Neuronal stem cell (in vitro differentiated cells): ENCODE data around the gene RASGRF1.

ENCODE experiments used
- DNase-seq: peaks from one replicate; pipeline ENCODE4 v3.0.0-alpha.2; 2013; ENCODE audit warnings: low spot score
- H2AFZ ChIP-seq: one replicate; pipeline ENCODE4 v1.6.1; 2013; ENCODE audit warnings: mild to moderate bottlenecking, low read length, inconsistent platforms
- H2AK5ac ChIP-seq: 2 replicates; pipeline ENCODE4 v1.6.1; 2013; ENCODE audit warnings: low read depth, mild to moderate bottlenecking, inconsistent platforms, low read length, moderate library complexity, mixed read lengths
- H2BK120ac ChIP-seq: 2 replicates; pipeline ENCODE4 v1.6.1; 2013; ENCODE audit warnings: low read depth, mild to moderate bottlenecking, inconsistent platforms, low read length, moderate library complexity, mixed read lengths
- H2BK12ac ChIP-seq: one replicate; pipeline ENCODE4 v1.6.1; 2013; ENCODE audit warnings: low read length, inconsistent platforms
- H2BK15ac ChIP-seq: 2 replicates; pipeline ENCODE4 v1.6.1; 2013; ENCODE audit warnings: mild to moderate bottlenecking, low read length, inconsistent platforms, mixed read lengths
- H2BK5ac ChIP-seq: one replicate; pipeline ENCODE4 v1.6.1; 2013; ENCODE audit warnings: inconsistent platforms, mild to moderate bottlenecking, low read length, moderate library complexity
- H3K14ac ChIP-seq: one replicate; pipeline ENCODE4 v1.6.1; 2013; ENCODE audit warnings: low read length, inconsistent platforms
- H3K18ac ChIP-seq: 2 replicates; pipeline ENCODE4 v1.6.1; 2013; ENCODE audit warnings: low read length, inconsistent platforms
- H3K23ac ChIP-seq: 2 replicates; pipeline ENCODE4 v1.6.1; 2013; ENCODE audit warnings: low read depth, mild to moderate bottlenecking, mixed read lengths, low read length, inconsistent platforms; ENCODE audit not compliant: poor library complexity
- H3K27ac ChIP-seq: replicated peaks from 3 replicates; pipeline ENCODE4 v1.5.1; 2013; ENCODE audit warnings: low read length, inconsistent platforms
- H3K27me3 ChIP-seq, 3 experiments: 2 replicates each; pipeline ENCODE4 v1.6.1; 2013; ENCODE audit warnings: low read length in 3 of 3, mild to moderate bottlenecking in 2 of 3, inconsistent platforms in 1 of 3, low read depth in 1 of 3, mixed read lengths in 1 of 3, moderate library complexity in 1 of 3; ENCODE audit not compliant: control insufficient read depth in 3 of 3, insufficient read depth in 3 of 3
- H3K36me3 ChIP-seq, 2 donors: replicated peaks in 1 of 2; 2 replicates each; pipeline ENCODE4 v1.6.1; 2013; ENCODE audit warnings: low read length in 2 of 2; ENCODE audit not compliant: control insufficient read depth in 2 of 2, insufficient read depth in 2 of 2
- H3K4ac ChIP-seq: 2 replicates; pipeline ENCODE4 v1.6.1; 2013; ENCODE audit warnings: inconsistent platforms, mild to moderate bottlenecking, low read length, moderate library complexity
- H3K4me1 ChIP-seq, 2 donors: 1 replicate in 1 of 2; 2 replicates in 1 of 2; pipeline ENCODE4 v1.6.1; 2013; ENCODE audit warnings: low read length in 2 of 2, low read depth in 1 of 2; ENCODE audit not compliant: control insufficient read depth in 2 of 2, insufficient read depth in 1 of 2
- H3K4me2 ChIP-seq: one replicate; pipeline ENCODE4 v1.6.1; 2013; ENCODE audit warnings: mild to moderate bottlenecking, low read length, inconsistent platforms; ENCODE audit not compliant: insufficient read depth, poor library complexity, severe bottlenecking
- H3K4me3 ChIP-seq, 2 donors: 2 replicates each; pipeline ENCODE4 v1.5.1; 2013; ENCODE audit warnings: low read length in 2 of 2, mild to moderate bottlenecking in 2 of 2, inconsistent platforms in 1 of 2, moderate library complexity in 1 of 2
- H3K79me1 ChIP-seq: one replicate; pipeline ENCODE4 v1.6.1; 2013; ENCODE audit warnings: low read depth, mild to moderate bottlenecking, inconsistent platforms, low read length, moderate library complexity
- H3K9ac ChIP-seq: one replicate; pipeline ENCODE4 v1.6.1; 2013; ENCODE audit warnings: mild to moderate bottlenecking, low read depth, low read length, inconsistent platforms; ENCODE audit not compliant: poor library complexity
- H3K9me3 ChIP-seq, 2 donors: replicated peaks in 1 of 2; 2 replicates each; pipeline versions ENCODE3 to v1.6.1; 2013; ENCODE audit warnings: low read length in 2 of 2, mild to moderate bottlenecking in 2 of 2, inconsistent platforms in 1 of 2, low read depth in 1 of 2, mixed read lengths in 1 of 2, moderate library complexity in 1 of 2; ENCODE audit not compliant: control insufficient read depth in 2 of 2, insufficient read depth in 1 of 2
- H4K8ac ChIP-seq: one replicate; pipeline ENCODE4 v1.6.1; 2013; ENCODE audit warnings: low read depth, mild to moderate bottlenecking, inconsistent platforms, low read length, moderate library complexity
- H4K91ac ChIP-seq: one replicate; pipeline ENCODE4 v1.6.1; 2013; ENCODE audit warnings: low read length, low read depth, mild to moderate bottlenecking, inconsistent platforms; ENCODE audit not compliant: poor library complexity
- WGBS, 2 donors: extraction: QIAGEN DNeasy Blood & Tissue Kit; methylation state at CpG; one replicate each; pipeline ENCODE4 v1.1.7; 2013; ENCODE audit warnings: missing lambda C conversion rate in 2 of 2, mixed read lengths in 1 of 2; ENCODE audit not compliant: insufficient read length in 2 of 2, insufficient replicate concordance in 1 of 2; ENCODE audit errors: extremely low coverage in 2 of 2; 5-methylcytosine and 5-hydroxymethylcytosine counted together

Gene RASGRF1

DNA sequence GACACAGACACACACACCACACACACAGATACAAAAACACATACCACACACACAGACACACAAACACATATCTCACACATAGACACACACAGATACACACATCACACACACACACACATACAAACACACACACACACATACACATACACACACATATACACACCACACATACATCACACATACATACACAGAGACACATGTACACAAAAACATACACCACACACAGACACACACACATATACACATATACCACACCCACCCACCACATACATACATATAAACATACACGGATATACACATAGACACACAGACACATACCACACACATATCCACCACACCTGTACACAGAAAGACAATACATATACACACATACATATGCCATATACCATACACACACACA, 66.7 kb downstream of the RASGRF1 start:
- no peak overlapping the region for H3K23ac ChIP-seq
- H3K4me2 ChIP-seq, result no peak overlapping the region
- peaks cover 0 to 5% of the 10 kb centered on the region in 2 donors for H3K9me3 ChIP-seq
- no peak overlapping the region for H2BK15ac ChIP-seq
- H2BK120ac ChIP-seq, result no peak overlapping the region
- H4K8ac ChIP-seq, result no peak overlapping the region
- H3K18ac ChIP-seq, result no peak overlapping the region
- DNase-seq, result no peak
- H3K9ac ChIP-seq, result no peak overlapping the region
- no peak overlapping the region for H3K14ac ChIP-seq
- H2BK5ac ChIP-seq, result no peak overlapping the region
- H3K4ac ChIP-seq, result no peak overlapping the region
- no peak overlapping the region for H3K4me3 ChIP-seq
- whole genome bisulfite sequencing, 2 donors, result 100% methylated on average over 1 of the region's 1 CpG
- no peak overlapping the region for H3K27ac ChIP-seq
- H3K79me1 ChIP-seq, result peaks cover 1% of the 10 kb centered on the region
- no peaks in the 10 kb centered on the region for H3K36me3 ChIP-seq
- H3K27me3 ChIP-seq, result peaks cover 0 to 2% (median 0%) of the 10 kb centered on the region in 3 experiments
- no peak overlapping the region for H4K91ac ChIP-seq
- H2BK12ac ChIP-seq, result no peak overlapping the region
- H2AFZ ChIP-seq, result no peak overlapping the region
- no peaks in the 10 kb centered on the region for H3K4me1 ChIP-seq
- no peak overlapping the region for H2AK5ac ChIP-seq

DNA sequence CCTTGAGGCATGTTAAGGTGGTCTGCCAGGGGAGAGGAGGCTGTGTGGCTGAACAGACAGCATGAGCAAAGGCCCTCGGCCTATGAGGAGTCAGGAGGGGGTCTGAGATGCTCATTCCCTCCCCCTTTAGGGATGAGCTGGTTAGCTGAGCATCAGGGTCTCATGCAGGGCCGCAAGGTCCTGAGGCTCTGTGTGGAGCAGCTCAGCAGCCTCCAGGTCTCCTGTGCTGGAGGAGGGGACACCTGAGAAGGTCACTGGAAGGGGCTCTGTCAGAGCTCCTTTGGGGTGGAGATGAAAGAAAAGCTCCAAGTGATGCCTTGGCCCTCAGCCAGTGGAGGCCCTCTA, 67.1 kb downstream of the RASGRF1 start:
- Histone ChIP-seq H3K23ac (no peak overlapping the region), H3K9ac (no peak overlapping the region), H3K4me2 (no peak overlapping the region), H3K4me1 (no peaks in the 10 kb centered on the region), H3K4me3 (no peak overlapping the region), H3K27me3 (peaks cover 0 to 2% (median 0%) of the 10 kb centered on the region in 3 experiments), H3K14ac (peak overlapping the region; percentile 67), H2BK15ac (no peak overlapping the region), H3K18ac (peak overlapping the region; percentile 58), H2AFZ (no peak overlapping the region), H2BK120ac (no peak overlapping the region), H3K36me3 (no peaks in the 10 kb centered on the region), H2BK5ac (no peak overlapping the region), H3K79me1 (peaks cover 2% of the 10 kb centered on the region), H3K27ac (no peak overlapping the region), H4K91ac (no peak overlapping the region), H3K9me3 (peaks cover 0 to 5% of the 10 kb centered on the region in 2 donors), H3K4ac (no peak overlapping the region), H2BK12ac (no peak overlapping the region), H2AK5ac (no peak overlapping the region), H4K8ac (no peak overlapping the region)
- no CpG with 5 or more reads among the region's 2 CpGs for WGBS, 2 donors
- DNase-seq, result no peak

DNA sequence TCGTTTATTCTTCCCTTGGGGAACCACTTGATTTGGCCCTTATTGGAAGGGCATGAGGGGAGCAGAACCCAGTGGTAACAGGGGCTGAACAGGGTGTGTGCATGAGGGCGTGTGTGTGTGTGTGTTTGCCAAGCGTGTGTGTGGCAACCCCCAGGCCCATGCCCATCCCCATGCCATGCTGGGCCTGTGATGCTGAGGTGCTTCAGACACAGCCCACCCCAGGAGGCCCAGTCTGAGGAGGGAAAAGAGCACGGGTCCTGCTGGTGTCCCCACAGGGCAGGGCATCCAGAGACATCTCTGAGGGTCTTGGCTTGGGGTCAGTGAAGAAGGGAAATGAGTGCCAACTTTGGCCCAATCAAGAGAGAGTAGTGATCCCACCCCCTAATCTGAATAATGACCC, 71.6 kb downstream of the RASGRF1 start:
- WGBS, 2 donors, result no CpG with 5 or more reads among the region's 4 CpGs
- Histone ChIP-seq H3K4me3 (no peak overlapping the region), H3K27ac (no peak overlapping the region), H3K4me2 (no peak overlapping the region), H3K4ac (no peak overlapping the region), H4K91ac (no peak overlapping the region), H4K8ac (no peak overlapping the region), H3K4me1 (no peaks in the 10 kb centered on the region), H2BK15ac (no peak overlapping the region), H2BK120ac (no peak overlapping the region), H3K36me3 (no peaks in the 10 kb centered on the region), H2BK5ac (no peak overlapping the region), H3K79me1 (peaks cover 2% of the 10 kb centered on the region), H2BK12ac (no peak overlapping the region), H3K18ac (no peak overlapping the region), H3K9ac (no peak overlapping the region), H3K9me3 (peaks cover 0 to 5% of the 10 kb centered on the region in 2 donors), H2AK5ac (no peak overlapping the region), H2AFZ (no peak overlapping the region), H3K23ac (no peak overlapping the region), H3K14ac (no peak overlapping the region), H3K27me3 (peaks cover 0 to 3% (median 0%) of the 10 kb centered on the region in 3 experiments)
- no peak for DNase-seq

DNA sequence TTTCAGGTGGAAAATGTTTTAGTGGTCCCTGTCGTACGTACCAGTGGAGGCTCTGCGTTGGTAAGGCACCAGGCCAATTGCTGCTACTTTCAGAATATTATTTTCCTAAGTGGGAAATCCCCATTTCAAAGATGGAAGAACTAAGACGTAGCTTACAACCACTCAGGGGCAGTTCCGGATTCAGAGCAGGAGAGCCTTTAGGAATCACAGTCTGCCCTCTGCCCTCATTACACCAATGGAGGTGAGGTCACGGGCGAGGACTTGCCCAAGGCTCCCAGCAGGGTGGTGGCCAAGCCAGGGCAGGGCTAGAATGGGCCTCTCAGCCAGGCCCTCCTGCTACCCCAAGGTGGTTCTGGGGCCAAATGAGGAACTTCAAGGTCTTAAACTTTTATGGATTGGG, 72.6 kb downstream of the RASGRF1 start:
- Histone ChIP-seq H4K8ac (peak overlapping the region; percentile 68), H3K27me3 (peaks cover 0 to 3% (median 0%) of the 10 kb centered on the region in 3 experiments), H3K36me3 (no peaks in the 10 kb centered on the region), H3K18ac (no peak overlapping the region), H3K9me3 (peaks cover 0 to 2% of the 10 kb centered on the region in 2 donors), H2BK15ac (no peak overlapping the region), H2AK5ac (no peak overlapping the region), H4K91ac (no peak overlapping the region), H2BK120ac (no peak overlapping the region), H3K14ac (no peak overlapping the region), H3K27ac (no peak overlapping the region), H3K4me3 (no peak overlapping the region), H3K4me1 (no peaks in the 10 kb centered on the region), H2BK12ac (no peak overlapping the region), H3K4me2 (no peak overlapping the region), H3K4ac (no peak overlapping the region), H2BK5ac (no peak overlapping the region), H3K9ac (no peak overlapping the region), H3K79me1 (peaks cover 2% of the 10 kb centered on the region), H3K23ac (no peak overlapping the region), H2AFZ (no peak overlapping the region)
- no CpG with 5 or more reads among the region's 7 CpGs for WGBS, 2 donors
- DNase-seq, result no peak
